ENCODE data around the gene NFATC2IP.
"Not testable (repeated sequence)": the region's sequence is repeated elsewhere in the genome, so short reads cannot be mapped to it uniquely, and the experiment has no call there.

The NFATC2IP gene

DNA sequence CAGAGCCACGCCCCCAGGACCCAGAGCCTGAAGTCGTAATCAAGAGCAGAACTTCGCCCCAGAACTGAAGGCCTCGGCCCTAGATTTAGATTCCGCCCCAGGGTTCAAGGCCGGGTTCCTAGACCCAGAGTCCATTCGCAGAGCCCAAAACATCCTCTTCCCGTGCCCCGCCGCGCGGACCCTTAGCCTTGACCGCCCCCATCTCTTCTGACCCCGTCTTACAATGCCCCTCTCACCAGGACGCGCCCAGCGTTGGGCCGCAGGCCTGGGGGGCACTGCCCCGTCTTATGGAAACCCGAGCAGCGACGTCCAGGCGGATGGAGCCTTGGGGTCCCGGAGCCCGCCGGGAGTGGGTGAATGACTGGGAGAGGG is 14.0 kb upstream of the NFATC2IP start:
- TF ChIP-seq, protein P1, sequence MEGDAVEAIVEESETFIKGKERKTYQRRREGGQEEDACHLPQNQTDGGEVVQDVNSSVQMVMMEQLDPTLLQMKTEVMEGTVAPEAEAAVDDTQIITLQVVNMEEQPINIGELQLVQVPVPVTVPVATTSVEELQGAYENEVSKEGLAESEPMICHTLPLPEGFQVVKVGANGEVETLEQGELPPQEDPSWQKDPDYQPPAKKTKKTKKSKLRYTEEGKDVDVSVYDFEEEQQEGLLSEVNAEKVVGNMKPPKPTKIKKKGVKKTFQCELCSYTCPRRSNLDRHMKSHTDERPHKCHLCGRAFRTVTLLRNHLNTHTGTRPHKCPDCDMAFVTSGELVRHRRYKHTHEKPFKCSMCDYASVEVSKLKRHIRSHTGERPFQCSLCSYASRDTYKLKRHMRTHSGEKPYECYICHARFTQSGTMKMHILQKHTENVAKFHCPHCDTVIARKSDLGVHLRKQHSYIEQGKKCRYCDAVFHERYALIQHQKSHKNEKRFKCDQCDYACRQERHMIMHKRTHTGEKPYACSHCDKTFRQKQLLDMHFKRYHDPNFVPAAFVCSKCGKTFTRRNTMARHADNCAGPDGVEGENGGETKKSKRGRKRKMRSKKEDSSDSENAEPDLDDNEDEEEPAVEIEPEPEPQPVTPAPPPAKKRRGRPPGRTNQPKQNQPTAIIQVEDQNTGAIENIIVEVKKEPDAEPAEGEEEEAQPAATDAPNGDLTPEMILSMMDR (IDR thresholded peaks at IDR 0.05; ENCODE audit: low read depth, low read length), result no peak
- H3K9me3 ChIP-seq, result no peaks in the 10 kb centered on the region
- DNase-seq, result no peak
- no peaks in the 10 kb centered on the region for H3K27me3 ChIP-seq
- H3K36me3 ChIP-seq, result no peaks in the 10 kb centered on the region
- H3K4me3 ChIP-seq (ENCODE audit: low read depth, low read length), result no peak overlapping the region
- H3K4me1 ChIP-seq, result no peaks in the 10 kb centered on the region

DNA sequence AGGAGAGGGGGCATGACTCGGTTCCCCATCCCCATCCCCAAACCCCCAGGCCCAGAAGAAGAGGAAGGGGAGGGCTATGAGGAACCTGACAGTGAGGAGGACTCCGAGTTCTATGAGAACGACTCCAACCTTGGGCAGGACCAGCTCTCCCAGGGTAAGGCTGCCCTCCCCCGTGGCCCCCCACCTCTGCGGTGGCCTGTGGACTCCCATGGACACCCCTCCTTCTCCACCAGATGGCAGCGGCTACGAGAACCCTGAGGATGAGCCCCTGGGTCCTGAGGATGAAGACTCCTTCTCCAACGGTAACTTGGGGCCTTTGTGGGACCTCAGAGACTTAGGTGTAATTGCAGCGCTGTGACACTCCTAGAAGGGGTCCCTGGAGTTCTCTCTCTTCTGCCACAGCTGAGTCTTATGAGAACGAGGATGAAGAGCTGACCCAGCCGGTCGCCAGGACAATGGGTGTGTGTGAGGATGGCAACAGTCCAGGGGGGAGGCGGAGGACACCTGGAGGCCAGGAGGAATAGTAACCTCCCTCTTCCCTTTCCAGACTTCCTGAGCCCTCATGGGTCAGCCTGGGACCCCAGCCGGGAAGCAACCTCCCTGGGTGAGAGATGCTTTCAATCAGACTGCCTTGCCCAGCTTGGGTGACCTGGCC is 13.4 kb upstream of the NFATC2IP start:
- Histone ChIP-seq H3K27me3 (no peaks in the 10 kb centered on the region), H3K9me3 (no peaks in the 10 kb centered on the region), H3K36me3 (no peaks in the 10 kb centered on the region), H3K4me3 (ENCODE audit: low read depth, low read length) (no peak overlapping the region), H3K4me1 (no peaks in the 10 kb centered on the region)
- TF ChIP-seq, protein P1 (IDR thresholded peaks at IDR 0.05; ENCODE audit: low read depth, low read length), result no peak
- DNase-seq, result no peak

DNA sequence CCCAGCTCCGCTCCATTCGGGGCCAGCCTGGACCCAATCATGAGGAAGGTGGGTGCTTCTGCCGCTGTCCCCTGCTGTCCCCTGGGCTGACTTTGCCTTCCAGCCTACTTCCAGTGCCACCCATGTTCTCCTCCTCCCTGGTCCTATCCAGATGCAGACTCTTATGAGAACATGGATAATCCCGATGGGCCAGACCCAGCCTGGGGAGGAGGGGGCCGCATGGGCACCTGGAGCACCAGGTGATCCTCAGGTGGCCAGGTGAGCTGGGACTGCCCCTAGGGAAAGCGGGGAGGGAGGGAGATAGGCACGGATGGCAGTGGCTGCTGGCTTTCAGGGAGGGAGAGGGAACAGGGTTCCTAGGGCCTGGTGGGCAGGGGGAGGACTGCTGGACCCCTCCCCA is 12.0 kb upstream of the NFATC2IP start:
- no peaks in the 10 kb centered on the region for H3K4me1 ChIP-seq
- no peak overlapping the region for H3K4me3 ChIP-seq (ENCODE audit: low read depth, low read length)
- DNase-seq, result no peak
- no peaks in the 10 kb centered on the region for H3K36me3 ChIP-seq
- TF ChIP-seq, protein P1 (IDR thresholded peaks at IDR 0.05; ENCODE audit: low read depth, low read length), result no peak
- H3K9me3 ChIP-seq, result no peaks in the 10 kb centered on the region
- H3K27me3 ChIP-seq, result no peaks in the 10 kb centered on the region

DNA sequence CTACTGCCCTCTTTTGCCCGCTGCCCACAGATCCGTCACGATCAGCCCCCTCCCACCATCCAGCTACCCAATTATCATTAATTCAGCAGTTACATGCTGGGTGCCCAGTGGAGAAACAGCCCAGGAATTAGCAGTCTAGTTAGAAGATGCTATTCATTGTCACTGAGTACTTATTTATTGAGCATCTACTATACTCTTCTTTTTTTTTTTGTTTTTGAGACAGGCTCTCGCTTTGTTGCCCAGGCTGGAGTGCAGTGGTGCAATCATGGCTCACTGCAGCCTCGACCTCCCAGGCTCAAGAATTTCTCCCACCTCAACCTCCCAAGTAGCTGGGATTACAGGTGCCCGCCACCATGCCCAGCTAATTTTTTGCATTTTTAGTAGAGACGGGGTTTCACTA is 10.9 kb upstream of the NFATC2IP start:
- H3K36me3 ChIP-seq; DNase-seq; H3K9me3 ChIP-seq; H3K4me1 ChIP-seq; H3K4me3 ChIP-seq (ENCODE audit: low read depth, low read length); H3K27me3 ChIP-seq: not testable (repeated sequence)

DNA sequence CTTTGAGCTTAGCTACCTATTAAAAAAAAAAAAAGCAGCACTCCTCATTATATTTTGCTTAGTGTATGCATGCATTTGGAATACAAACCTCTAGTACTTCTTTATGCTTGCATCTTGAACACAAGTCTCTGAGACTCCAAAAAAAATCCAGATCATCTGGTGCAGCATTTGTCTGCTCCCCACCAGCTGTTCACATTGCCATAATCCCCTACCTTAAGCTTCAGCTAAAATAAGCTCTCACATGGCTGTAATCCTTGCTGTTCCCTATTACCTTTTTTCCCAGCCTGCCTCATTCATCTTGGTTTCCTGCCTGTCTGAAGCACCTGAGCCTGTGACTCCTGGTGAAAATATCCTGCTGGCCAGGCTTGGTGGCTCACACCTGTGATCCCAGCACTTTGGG is 7.5 kb upstream of the NFATC2IP start:
- H3K9me3 ChIP-seq, result no peaks in the 10 kb centered on the region
- TF ChIP-seq, protein P1 (IDR thresholded peaks at IDR 0.05; ENCODE audit: low read depth, low read length), result no peak
- no peaks in the 10 kb centered on the region for H3K27me3 ChIP-seq
- no peak for DNase-seq
- no peak overlapping the region for H3K4me3 ChIP-seq (ENCODE audit: low read depth, low read length)
- no peaks in the 10 kb centered on the region for H3K4me1 ChIP-seq
- no peaks in the 10 kb centered on the region for H3K36me3 ChIP-seq

DNA sequence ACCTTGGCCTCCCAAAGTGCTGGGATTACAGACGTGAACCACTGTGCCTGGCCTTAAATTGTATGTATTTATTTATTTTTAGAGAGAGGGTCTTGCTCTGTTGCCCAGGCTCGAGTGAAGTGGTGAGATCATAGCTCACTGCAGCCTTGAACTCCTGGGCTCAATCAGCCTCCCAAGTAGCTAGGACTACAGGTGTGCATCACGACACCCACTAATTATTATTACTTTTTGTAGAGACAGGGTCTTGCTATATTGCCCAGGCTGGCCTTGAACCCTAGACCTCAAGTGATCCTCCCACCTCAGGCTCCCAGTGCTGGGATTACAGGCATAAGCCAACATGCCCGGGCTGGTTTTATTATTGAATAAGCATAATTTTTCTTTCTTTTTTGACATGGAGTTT is 4.1 kb upstream of the NFATC2IP start:
- H3K4me1 ChIP-seq, result no peaks in the 10 kb centered on the region
- no peak for DNase-seq
- no peaks in the 10 kb centered on the region for H3K36me3 ChIP-seq
- H3K9me3 ChIP-seq, result no peaks in the 10 kb centered on the region
- no peak overlapping the region for H3K4me3 ChIP-seq (ENCODE audit: low read depth, low read length)
- TF ChIP-seq, protein P1 (IDR thresholded peaks at IDR 0.05; ENCODE audit: low read depth, low read length), result no peak
- H3K27me3 ChIP-seq, result no peaks in the 10 kb centered on the region

Measured in BE2C (cell line).